Measurements from ENCODE around the gene NCOA3.

Gene NCOA3

DNA sequence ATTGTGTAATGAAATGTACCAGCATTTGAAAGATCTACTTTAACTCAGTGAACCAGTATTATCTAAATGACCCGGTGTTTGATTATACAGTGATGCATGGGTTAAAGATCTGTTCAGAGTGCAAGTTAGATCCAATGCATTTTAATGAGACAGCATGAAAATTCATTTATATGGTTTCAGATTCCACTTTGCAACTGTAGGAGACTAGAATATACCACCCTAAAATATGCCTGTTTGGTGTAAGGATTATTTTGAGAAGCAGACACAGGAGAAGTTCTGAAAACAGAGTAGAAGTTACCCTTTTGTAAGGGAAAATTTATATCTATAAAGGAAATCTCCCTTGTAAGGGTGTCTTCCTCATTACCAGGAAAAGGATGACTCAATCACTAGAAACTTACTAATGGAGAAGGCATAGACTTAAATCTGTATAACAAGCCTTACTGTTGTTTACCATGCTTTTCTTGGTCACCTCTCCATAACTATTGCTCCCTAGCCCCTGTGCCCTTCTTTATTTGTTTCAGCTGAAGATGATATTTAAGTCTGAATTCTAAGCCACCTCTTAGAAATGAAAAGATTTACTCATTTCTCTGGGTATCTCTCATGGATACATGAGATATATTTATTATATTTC, 105.4 kb downstream of the NCOA3 start:
- Histone ChIP-seq H4K20me1 (ENCODE audit: insufficient read depth, low read length, poor library complexity, severe bottlenecking) (no peaks in the 10 kb centered on the region), H3K36me3 (ENCODE audit: insufficient read depth, low read length) (no peaks in the 10 kb centered on the region), H3K9ac (ENCODE audit: low read depth, low read length, poor library complexity, severe bottlenecking) (no peak overlapping the region)

DNA sequence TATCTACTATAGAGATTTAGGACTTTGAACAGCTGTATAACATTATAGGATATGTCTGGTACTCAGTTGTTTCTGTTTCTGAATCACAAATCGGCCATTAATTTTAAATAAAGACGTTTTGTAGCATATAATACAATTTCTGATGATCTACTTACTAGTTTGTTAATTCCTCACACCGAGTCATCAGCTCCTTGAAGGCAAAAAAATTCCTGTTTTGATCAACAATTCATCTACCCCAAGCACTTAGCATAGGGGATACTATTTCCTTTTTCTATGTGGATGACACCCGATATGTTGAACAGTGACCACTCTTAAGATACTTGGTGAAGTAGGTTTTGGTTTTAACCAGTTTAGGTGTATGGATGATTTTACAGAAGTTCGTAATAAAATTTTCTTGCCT, 107.3 kb downstream of the NCOA3 start:
- no peak for TF ChIP-seq EZH2phosphoT487 (IDR thresholded peaks at IDR 0.05; ENCODE audit: borderline replicate concordance)
- TF ChIP-seq, protein P1, sequence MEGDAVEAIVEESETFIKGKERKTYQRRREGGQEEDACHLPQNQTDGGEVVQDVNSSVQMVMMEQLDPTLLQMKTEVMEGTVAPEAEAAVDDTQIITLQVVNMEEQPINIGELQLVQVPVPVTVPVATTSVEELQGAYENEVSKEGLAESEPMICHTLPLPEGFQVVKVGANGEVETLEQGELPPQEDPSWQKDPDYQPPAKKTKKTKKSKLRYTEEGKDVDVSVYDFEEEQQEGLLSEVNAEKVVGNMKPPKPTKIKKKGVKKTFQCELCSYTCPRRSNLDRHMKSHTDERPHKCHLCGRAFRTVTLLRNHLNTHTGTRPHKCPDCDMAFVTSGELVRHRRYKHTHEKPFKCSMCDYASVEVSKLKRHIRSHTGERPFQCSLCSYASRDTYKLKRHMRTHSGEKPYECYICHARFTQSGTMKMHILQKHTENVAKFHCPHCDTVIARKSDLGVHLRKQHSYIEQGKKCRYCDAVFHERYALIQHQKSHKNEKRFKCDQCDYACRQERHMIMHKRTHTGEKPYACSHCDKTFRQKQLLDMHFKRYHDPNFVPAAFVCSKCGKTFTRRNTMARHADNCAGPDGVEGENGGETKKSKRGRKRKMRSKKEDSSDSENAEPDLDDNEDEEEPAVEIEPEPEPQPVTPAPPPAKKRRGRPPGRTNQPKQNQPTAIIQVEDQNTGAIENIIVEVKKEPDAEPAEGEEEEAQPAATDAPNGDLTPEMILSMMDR (conservative IDR thresholded peaks at IDR 0.05; ENCODE audit: low read length) = no peak
- no peaks in the 10 kb centered on the region for H3K27me3 ChIP-seq (ENCODE audit: insufficient read depth, low read length, poor library complexity, severe bottlenecking)
- H3K9me3 ChIP-seq (ENCODE audit: insufficient read depth, low read depth, low read length) = no peaks in the 10 kb centered on the region
- H3K4me1 ChIP-seq (ENCODE audit: insufficient read depth, low read length, poor library complexity, severe bottlenecking) = peaks cover 23% of the 10 kb centered on the region
- H3K36me3 ChIP-seq (ENCODE audit: insufficient read depth, low read length) = no peaks in the 10 kb centered on the region
- no peaks in the 10 kb centered on the region for H4K20me1 ChIP-seq (ENCODE audit: insufficient read depth, low read length, poor library complexity, severe bottlenecking)
- H3F3A ChIP-seq (ENCODE audit: low read depth) = no peaks in the 10 kb centered on the region
- H3K79me2 ChIP-seq (ENCODE audit: insufficient read depth, low read length) = peaks cover 16% of the 10 kb centered on the region; the same call in 1 of the 2 replicates
- no peak overlapping the region for H3K4me3 ChIP-seq (ENCODE audit: low read length, poor library complexity, severe bottlenecking)
- H3K4me2 ChIP-seq (ENCODE audit: low read depth, low read length, poor library complexity, severe bottlenecking) = no peak overlapping the region
- H3K9me2 ChIP-seq (replicated peaks; ENCODE audit: low read depth, low read length) = no peaks in the 10 kb centered on the region
- no peak overlapping the region for H3K9ac ChIP-seq (ENCODE audit: low read depth, low read length, poor library complexity, severe bottlenecking)
- no peak overlapping the region for H2AFZ ChIP-seq (ENCODE audit: low read length)

More for the DNA sequence above, 105.4 kb downstream of the NCOA3 start:
- Histone ChIP-seq H3K4me3 (ENCODE audit: low read length, poor library complexity, severe bottlenecking) (no peak overlapping the region), H3F3A (ENCODE audit: low read depth) (no peaks in the 10 kb centered on the region), H3K4me1 (ENCODE audit: insufficient read depth, low read length, poor library complexity, severe bottlenecking) (peaks cover 35% of the 10 kb centered on the region), H3K27me3 (ENCODE audit: insufficient read depth, low read length, poor library complexity, severe bottlenecking) (no peaks in the 10 kb centered on the region), H3K9me3 (ENCODE audit: insufficient read depth, low read depth, low read length) (no peaks in the 10 kb centered on the region), H3K9me2 (replicated peaks; ENCODE audit: low read depth, low read length) (no peaks in the 10 kb centered on the region), H3K4me2 (ENCODE audit: low read depth, low read length, poor library complexity, severe bottlenecking) (no peak overlapping the region), H2AFZ (ENCODE audit: low read length) (no peak overlapping the region), H3K79me2 (ENCODE audit: insufficient read depth, low read length) (peaks cover 24% of the 10 kb centered on the region; the same call in 1 of the 2 replicates)
- TF ChIP-seq, protein P1 (conservative IDR thresholded peaks at IDR 0.05; ENCODE audit: low read length) = no peak
- TF ChIP-seq EZH2phosphoT487 (IDR thresholded peaks at IDR 0.05; ENCODE audit: borderline replicate concordance) = no peak

DNA sequence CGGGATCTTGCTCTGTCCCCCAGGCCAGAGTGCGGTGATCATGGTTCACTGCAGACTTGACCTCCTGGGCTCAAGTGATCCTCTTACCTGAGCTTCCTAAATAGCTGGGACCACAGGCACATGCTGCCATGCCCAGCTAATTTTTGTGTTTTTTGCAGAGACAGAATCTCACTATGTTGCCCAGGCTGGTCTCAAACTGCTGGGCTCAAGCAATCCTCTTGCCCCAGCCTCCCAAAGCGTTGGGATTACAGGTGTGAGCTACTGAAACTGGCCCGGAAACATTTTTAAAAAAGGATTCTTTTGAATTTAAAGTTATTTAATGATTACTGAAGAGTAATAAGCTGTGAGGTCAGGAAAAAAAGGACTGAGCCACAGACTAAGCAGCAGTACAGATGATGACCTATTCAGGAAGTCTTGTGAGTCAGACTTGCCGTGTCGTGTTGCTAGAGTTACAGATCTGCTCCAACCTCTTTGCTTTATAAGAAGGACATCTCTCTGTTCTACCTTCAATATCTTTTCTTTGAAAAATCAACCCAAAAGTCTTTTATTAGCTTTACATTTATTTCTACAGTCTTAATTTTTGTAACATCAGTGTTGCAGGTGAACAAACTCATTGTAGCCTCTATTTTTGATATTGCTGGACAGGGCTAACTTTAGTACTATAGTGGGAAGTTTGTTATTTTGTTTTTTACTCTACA, 108.7 kb downstream of the NCOA3 start:
- H2AFZ ChIP-seq (ENCODE audit: low read length) = no peak overlapping the region
- no peak overlapping the region for H3K9ac ChIP-seq (ENCODE audit: low read depth, low read length, poor library complexity, severe bottlenecking)
- H3F3A ChIP-seq (ENCODE audit: low read depth) = no peaks in the 10 kb centered on the region
- H3K4me2 ChIP-seq (ENCODE audit: low read depth, low read length, poor library complexity, severe bottlenecking) = peak overlapping the region; percentile 58
- peak overlapping the region; percentile 13 for H3K4me3 ChIP-seq (ENCODE audit: low read length, poor library complexity, severe bottlenecking)
- H3K79me2 ChIP-seq (ENCODE audit: insufficient read depth, low read length) = peaks cover 16% of the 10 kb centered on the region; the same call in 1 of the 2 replicates
- no peaks in the 10 kb centered on the region for H4K20me1 ChIP-seq (ENCODE audit: insufficient read depth, low read length, poor library complexity, severe bottlenecking)
- peaks cover 23% of the 10 kb centered on the region for H3K4me1 ChIP-seq (ENCODE audit: insufficient read depth, low read length, poor library complexity, severe bottlenecking)
- no peaks in the 10 kb centered on the region for H3K9me3 ChIP-seq (ENCODE audit: insufficient read depth, low read depth, low read length)
- TF ChIP-seq, protein P1 (conservative IDR thresholded peaks at IDR 0.05; ENCODE audit: low read length) = no peak
- no peak for TF ChIP-seq EZH2phosphoT487 (IDR thresholded peaks at IDR 0.05; ENCODE audit: borderline replicate concordance)
- H3K27me3 ChIP-seq (ENCODE audit: insufficient read depth, low read length, poor library complexity, severe bottlenecking) = no peaks in the 10 kb centered on the region
- H3K9me2 ChIP-seq (replicated peaks; ENCODE audit: low read depth, low read length) = no peaks in the 10 kb centered on the region
- H3K36me3 ChIP-seq (ENCODE audit: insufficient read depth, low read length) = no peaks in the 10 kb centered on the region
